CMK (cell line): ENCODE results near the gene RBKS.
"Not testable (repeated sequence)": the region's sequence is repeated elsewhere in the genome, so short reads cannot be mapped to it uniquely, and the experiment has no call there.

Source experiments
- DNase-seq: peaks from one replicate; pipeline ENCODE4 v3.0.0-alpha.2; 2010; ENCODE audit warnings: low read depth

Gene RBKS

DNA sequence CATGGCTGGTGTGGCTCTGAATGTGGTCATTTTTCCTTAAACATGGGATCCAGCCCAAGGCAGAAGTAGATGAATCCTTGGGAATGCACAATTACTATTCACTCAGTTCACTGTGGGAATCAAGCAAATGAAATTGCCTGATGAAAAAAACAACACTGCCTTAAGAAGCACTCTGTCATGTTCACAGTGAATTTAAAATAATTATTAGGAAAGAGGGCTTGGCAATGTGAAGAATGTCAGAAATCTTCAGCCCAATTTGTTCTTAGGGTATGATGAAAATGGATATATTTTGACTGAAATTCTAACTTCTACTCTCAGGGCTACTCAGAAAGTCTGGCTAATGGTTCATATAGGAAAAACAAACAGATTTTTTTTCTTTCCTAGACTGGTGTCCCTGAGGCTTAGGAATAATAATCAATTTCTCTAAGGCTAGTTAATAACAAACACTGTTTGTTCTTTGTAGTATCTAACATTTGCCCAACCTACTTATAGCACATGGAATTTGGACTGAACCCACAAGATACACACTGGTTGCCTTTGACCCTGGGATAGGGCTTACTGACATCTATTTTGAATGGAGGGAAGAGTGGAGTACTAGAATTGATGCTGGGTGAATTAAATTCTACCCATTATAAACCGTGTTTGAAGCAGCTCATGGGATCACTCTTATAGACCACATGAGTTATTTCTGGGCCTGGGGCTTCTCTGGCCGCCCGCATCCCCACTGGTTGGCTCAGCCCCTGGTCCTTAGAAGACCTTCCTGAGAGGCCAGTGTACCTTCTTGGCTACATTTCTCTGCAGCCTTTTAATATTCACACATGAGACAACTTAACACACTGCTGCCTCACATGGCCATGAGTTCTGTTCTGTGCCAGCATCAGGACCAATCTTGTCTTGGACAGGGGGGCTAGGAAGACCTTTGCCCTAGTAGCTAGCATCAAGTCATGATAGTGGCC is 127.0 kb downstream of the RBKS start:
- DNase-seq = no peak

DNA sequence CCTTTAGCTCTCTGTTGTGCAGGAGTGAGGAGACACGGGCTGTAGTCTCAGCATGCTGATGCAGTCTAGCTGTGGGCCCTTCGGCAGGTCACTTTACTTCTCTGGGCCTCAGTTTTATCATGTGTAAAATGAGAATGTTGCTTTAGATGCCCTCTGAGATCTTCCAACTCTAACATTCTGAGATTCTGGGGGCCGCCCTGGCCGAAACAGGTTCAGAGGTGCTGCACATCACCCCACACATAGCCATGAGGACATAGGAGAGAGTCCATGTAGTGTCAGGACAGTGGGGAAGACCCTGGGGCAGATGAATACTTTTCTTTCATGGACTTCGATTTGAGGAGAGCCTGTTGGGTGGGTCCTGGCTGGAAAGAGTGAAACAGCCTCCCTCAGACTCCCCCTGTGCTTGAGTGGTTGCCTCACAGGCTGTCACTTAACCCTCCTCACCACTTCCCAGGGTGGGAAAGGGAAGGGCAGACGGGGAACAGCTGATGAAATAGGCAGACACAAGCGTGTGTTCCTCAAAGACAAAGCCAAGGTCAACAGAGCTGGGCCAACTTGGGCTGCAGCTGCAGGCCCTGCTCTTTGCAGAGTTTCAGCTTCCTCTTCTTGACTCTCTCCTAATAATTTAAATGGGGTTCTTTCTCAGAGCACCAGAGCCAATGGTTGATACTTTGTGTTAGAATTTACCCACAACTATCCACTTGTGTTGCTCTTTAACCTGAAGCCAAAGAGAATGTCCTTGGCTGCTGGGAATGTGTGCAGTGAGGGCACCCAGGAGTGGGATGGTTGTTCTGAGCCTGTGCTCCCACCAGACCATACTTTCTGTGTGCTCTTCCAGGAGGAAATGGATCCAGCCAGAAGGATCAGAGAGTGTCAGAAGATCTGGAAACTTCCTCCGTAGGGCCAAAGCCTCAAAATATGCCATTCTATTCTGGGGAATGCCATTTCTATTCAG is 133.4 kb downstream of the RBKS start:
- peak; percentile 49 for DNase-seq

DNA sequence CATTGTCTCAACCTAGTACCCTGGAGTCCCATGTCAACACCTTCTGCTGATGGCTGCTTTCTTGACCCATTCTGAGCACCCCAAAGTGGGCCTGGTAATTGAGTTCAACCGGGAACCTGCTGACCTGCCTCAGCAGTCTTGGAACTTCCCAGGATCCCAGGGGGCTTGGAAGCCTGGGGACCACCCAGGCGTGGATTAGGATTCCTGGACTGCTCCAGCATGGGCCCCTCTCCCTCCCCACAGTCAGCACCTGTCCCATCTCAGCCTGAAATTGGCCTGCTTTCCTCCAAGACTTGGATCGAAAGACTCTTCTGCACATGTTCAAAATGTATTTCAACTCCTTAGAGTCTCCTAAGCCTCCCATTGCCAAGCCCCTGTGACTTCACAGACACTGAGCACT is 134.1 kb downstream of the RBKS start:
- DNase-seq = no peak

DNA sequence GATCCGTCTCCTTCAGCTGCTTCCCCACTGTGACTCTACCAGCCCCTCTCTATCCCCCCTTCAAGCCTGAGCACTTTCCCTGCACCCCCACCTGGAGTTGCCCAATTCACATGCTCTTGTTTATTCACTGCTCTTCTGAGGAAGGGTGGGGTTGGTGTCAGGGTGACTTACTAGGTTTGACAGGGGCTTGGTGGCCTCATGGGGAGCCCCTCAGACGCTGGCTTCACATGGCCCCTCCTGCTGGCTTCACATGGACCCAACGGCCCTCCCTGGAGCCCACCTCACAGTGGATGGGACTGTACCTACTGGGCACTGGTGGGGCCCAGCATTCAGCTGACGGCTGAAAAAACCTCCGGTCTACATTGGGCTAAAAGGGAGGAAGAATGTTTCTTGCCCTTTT is 135.4 kb downstream of the RBKS start:
- DNase-seq = no peak

DNA sequence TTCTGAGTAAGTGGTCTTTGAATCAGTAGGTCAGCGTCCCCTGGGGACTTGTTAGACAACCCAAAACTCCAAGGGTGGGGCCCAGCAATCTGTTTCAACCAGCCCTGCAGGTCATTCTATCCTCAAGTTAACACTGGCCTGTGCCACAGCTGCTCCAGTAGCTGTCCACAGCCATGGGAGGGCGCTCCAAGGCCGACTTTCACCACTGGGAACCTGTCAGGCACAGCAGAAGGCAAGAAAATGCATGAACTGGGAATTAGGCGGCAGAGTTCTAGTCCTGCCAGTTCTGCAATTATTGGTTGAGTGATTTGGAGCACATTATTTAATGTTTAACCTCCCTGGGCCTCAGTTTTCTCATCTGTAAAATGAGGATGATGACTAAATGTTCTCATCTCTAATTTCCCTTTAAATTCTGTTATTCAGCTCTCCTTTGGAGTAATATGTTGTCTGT is 136.0 kb downstream of the RBKS start:
- DNase-seq = peak; percentile 44

DNA sequence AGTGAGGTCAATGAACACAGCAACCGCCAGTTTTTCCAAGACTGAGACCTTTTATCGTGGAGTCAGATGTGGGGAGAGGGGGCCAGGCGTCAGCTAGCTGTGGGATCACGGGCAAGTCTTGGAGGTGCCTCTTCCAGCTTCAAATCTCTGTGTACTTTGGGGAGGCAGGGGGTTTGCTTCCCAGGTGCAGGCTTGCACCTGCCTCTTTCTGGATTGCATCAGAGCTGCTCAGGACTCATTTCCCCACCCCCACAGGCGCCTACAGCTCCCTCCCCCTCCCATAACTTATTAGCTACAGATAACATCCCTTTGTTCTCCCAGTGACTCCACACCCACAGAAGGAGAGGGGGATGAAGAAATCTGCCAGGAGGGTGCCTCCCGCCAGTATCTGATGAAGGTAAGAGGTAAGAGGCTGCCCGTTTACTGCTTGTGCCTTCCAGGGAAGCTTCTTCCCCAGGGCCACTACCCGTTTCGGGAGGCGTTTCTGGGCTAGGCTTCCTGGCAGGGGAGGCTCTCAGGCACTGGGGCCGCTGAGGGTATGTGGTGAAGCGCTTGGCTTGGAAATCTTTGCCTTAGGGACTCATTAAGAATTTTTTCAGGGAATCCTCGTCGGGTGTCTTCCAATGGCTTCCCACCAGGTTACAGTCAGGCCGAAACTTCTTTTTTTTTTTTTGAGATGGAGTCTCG is 137.5 kb downstream of the RBKS start:
- DNase-seq = no peak

DNA sequence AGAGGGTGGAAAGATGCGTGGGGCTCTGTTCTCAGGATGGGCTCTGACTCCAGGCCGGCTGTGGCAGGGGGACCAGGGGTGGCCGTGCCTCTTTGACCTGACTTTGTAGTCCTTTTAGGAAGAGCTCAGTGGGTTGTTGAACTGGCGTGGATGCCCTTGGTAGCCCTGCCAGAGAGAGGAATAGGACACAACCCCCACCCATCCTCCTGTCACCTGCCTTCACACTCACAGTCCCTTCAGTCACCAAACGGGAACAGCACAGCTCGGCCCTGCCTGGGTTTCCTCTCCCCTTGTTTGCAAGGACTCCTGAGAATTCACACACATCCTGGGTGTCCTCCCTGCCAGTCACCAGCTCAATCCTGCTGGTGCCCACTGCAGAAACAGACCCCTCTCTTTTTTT is 138.8 kb downstream of the RBKS start:
- no peak for DNase-seq

DNA sequence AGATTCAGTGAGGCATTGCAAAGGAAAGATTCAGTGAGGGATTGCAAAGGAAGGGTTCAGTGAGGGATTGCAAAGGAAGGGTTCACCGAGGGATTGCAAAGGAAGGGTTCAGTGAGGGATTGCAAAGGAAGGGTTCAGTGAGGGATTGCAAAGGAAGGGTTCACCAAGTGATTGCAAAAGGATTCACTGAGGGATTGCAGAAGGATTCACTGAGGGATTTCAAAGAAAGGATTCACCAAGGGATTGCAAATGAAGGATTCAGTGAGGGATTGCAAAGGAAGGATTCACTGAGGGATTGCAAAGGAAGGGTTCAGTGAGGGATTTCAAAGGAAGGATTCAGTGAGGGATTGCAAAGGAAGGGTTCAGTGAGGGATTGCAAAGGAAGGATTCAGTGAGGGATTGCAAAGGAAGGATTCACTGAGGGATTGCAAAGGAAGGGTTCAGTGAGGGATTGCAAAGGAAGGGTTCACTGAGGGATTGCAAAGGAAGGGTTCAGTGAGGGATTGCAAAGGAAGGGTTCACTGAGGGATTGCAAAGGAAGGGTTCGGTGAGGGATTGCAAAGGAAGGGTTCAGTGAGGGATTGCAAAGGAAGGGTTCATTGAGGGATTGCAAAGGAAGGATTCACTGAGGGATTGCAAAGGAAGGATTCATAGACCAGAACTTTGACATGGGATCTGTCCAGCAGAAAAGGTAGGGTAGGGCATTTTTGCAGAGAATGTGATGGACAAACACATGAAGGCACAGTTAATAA is 141.2 kb downstream of the RBKS start:
- DNase-seq = not testable (repeated sequence)

DNA sequence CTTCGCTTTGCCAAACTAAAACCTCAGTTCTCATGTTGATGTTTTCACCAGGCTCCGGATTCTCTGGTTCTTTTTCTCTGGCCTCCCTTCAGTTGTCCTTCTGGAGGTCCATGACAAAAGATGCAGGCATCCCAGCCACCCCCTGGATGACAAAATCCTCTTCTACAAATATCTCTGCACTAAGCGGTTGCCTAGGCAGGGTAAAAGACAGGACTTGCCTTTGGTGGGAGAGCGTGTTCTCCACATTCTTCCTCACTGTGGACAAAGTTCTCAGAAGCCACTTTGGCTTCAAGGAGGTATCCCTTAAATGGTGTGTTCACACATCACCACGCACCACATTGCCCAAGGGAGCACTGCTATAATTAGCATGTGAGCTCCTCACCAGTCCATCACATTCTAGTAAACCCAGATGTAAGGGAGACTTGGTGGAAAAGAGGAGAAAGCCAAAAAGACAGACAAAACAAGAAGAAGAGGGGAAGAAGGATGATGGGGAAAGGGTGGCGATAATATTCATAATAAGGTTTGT is 142.3 kb downstream of the RBKS start:
- no peak for DNase-seq

DNA sequence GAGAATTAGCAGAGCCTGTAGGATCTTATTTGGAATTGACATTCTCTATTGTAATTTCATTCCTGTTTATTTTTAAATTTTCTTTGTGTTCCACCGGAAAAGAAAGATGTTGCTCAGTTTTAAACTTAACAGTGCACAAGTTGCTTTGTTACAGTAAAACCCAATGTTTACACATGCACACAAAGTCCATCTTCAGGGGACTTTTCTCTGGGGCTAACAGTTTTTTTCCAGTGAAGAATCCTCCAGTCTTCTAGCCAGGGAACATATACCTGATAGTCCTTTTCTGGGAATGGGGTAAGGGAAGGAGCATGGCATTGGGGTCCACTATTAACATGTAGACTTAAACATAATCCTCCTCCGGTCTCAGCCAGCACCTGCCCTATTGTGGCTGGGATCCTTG is 143.9 kb downstream of the RBKS start:
- no peak for DNase-seq

DNA sequence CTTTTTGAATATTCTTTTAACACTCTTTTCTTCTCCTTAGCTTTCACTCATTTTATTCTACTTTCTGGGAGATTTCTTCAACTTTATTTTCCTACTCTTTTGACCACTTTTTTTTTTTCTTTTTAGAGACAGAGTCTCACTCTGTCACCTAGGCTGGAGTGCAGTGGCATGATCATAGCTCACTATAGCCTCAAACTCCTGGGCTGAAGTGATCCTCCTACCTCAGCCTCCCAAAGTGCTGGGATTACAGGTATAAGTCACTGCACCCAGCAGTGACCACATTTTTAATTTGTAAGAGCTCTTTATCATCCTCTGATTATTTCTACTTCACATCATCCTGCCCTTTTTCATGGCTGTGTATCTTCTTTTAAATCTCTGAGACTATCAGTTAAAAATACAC is 144.7 kb downstream of the RBKS start:
- not testable (repeated sequence) for DNase-seq

DNA sequence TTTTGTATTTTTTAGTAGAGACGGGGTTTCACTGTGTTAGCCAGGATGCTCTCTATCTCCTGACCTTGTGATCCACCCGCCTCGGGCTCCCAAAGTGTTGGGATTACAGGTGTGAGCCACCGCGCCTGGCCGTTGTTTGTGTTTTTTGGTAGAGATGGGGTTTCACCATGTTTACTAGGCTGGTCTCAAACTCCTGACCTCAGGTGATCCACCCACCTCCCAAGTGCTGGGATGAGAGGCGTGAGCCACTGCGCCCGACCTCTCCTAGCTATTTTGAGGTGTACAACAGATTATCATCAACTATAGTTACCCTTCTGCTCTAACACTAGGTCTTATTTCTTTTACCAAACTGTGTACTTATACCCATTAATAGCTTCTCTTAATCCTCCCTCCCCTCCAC is 147.6 kb downstream of the RBKS start:
- DNase-seq = no peak

DNA sequence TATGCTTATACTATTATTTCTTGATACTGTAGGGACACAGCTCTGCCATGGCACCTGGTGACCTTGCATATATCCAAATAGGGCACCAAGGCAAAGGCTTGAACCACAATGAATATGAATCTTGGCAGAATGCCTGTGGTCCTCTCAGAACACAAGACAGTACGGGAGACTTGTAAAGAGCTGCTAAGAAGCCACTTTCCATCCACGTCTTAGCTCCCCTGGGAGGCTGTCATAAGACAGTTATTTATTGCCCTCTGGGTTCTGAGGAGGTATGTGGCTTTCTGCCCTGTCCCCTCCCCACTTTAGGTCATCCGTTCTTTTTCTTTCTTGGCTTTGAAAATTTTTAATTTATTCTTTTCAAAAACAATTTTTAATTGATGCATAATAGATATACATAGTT is 148.5 kb downstream of the RBKS start:
- DNase-seq = no peak

DNA sequence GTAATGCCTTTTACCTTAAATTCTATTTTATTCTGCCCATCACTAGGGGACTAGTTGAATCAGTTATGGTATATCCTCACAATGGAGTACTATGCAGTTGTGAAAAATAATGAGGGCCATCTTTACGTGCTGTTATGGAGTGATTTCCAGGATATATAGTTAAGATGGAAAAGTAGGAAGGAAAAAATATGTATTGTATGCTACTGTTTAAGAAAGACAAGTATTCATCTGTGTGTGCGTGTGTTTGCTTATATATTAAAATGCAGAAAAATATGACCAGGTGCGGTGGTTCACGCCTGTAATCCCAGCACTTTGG is 151.2 kb downstream of the RBKS start:
- DNase-seq = no peak

DNA sequence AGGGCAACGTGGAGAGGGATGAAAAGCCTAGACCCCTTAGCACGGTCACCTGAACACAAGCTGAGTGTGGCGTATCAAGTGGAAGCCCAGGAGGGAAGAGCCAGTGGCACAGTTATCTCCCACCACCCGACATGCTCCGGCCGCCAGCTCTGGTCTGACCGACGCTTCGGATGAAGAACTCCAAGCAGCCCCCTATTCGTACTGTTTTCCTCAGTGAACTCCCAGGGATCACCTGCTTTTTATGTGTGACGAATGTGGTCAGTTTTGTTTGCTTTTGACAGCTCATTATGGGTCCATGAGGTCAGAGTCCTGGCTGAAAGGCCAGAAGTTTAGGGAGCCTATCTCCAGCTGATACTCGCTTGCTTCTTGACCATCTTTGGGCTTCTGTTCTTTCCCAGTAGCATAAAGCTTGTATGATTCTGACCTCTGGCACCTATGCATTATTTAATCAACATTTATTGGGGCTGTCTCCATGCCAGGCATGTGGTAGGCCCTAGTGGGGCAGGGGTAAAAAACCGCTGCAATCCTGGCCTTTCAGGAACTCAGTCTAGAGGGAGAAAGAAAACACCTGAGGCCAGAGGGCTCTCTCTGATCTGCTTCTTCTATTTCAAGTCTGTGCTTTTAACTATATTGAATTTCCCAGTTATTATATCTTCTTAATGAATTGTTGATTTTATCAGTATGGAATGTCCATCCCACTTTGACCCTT is 151.7 kb downstream of the RBKS start:
- DNase-seq = no peak

DNA sequence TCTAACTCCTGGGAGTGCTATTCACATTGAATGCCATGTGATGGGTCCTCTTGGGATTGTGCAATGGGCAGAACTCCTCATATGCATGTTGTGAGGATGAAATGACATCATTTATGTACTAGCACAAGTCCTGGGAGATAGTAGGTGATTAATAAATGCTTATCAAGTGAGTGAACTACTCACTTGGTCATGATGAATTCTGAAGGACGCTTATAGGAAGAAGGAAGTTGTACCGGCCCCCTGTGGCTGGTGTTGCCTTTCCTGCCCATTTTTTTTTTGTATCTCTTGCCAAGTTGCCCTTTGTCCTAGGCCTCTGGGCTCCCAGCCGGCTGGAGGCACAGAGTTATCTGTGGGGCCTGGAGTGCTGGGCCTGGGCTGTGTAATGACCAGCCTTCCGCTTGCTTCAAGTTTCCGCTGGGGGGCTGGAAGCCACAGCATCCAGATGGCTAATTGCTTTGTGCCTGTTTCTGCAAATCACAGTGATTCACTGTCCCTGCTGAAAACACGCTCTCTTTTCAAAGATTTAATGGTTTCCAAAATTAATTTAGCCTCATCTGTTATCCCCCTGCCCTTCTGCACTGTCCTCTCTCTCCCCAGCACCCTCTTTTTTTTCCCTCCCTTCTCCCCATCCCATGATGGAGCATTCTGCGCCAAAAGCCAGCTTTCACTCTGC is 152.4 kb downstream of the RBKS start:
- no peak for DNase-seq

DNA sequence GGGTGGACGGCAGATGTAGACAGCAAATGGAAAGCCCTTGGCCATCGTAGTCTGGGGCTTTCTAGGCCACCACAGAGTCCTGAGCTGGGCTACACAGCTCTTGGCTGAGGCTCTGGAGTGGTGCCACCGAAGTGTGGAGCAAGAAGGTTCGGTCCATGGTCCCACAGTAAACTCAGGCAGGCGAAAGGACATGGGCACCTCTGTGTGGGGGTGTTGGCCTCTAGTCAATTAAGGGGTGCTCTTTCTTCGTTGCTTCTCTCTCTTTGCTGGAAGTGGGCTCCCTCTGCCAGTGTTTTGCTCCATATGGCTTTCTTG is 153.3 kb downstream of the RBKS start:
- DNase-seq = no peak

DNA sequence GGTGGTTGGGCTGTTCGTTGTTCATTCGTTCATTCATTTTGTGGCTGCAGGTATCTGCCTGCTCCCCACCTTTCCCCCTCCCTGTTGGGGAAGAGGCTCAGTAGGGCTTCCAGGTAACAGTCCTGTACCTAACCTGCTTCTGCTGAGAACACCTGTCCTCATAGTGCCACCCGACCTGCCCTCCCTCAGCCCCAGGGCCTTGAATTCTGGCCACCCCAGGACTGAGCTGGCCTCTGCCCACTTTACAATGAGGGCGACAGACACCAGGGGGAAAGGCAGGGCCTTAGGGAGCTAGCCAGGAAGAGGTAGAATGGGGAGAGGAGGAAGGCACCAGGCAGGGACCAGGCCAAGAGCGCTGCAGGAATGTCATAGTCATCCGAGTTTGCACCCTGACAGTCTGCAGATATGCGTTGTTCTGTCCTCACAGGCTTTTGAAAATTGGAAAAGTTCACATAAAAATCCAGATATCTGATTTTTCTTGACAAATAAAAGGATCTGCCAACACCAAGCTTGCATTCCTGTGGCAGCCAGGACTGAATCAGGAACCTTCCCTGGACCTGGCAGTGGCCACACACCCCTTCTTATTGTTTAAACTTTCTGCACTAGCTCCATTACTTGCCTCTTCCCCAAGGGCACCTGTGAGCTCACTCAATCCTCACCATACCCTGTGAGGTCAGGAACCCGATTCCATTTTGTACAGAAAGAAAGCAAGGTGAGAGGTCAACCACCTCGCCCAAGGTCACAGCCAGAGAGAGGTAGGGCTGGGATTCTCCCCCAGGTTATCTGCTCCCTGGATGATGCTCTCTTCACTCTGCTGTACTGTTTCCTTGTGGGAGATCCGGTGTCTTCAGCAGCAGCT is 153.9 kb downstream of the RBKS start:
- DNase-seq = no peak

DNA sequence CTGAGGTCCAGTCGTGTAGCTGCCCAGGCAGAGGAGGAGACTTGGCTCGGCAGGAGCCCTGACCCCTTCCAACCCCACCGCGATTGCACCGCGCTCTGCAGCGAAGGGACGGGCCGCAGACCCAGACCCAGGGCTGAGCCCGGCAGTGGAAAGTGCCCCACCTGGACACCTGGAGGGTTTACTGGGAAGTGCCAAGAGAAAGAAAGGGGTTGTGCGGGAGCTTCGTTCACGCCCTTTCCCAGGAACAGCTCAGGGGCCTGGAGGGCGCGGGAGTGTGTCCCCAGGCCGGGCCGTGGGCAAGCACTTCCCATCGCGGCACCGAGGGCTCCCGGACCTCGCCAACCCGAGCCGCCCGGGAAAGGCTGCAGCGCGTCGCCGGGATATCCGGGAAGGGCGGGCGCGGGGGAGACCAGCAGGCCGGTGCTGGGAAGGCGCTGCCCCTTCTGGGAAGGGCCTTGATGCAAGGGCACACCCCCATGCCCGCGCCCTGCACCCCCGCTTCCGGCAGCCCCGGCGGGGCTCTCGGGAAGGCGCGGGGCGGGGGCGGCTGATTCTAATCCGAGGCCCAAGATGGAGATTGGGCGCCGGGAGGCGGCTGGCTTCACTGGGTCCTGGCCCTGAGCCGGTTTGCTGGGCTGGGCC is 154.8 kb downstream of the RBKS start:
- DNase-seq = no peak
